ENCODE results near the gene NXT1.

DNA sequence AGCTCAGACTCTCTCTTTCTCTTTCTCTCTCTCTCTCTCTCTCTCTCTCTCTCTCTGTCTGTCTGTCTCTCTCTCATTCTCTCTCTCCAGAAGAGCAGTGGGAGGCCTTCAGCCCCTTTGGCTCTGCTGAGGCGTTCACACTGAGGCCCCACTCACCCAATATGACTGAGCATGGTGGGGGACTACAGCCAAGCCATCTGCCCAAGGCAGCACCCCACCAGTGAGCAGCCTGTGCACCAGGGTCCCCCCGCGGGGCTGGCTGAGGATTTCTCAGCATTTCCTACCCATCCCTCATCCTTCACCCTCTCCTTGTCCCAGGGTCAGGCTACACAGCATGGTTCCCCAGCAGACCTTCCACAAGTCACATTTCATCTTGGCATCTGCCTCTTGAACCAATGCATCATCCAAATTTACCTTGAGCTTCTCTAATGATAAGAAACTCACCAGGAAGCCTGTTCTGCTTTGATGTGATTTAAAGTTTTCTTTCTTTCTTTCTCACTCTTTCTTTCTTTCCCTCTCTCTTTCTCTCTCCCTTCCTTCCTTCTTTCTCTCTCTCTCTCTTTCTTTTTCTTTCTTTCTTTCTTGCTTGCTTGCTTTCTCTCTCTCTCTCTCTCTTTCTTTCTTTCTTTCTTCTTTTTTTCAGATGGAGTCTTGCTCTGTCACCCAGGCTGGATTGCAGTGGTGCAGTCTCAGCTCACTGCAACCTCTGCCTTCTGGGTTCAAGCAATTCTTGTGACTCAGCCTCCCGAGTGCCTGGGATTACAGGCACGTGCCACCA, 47.1 kb upstream of the NXT1 start:
- TF ChIP-seq, protein P1, sequence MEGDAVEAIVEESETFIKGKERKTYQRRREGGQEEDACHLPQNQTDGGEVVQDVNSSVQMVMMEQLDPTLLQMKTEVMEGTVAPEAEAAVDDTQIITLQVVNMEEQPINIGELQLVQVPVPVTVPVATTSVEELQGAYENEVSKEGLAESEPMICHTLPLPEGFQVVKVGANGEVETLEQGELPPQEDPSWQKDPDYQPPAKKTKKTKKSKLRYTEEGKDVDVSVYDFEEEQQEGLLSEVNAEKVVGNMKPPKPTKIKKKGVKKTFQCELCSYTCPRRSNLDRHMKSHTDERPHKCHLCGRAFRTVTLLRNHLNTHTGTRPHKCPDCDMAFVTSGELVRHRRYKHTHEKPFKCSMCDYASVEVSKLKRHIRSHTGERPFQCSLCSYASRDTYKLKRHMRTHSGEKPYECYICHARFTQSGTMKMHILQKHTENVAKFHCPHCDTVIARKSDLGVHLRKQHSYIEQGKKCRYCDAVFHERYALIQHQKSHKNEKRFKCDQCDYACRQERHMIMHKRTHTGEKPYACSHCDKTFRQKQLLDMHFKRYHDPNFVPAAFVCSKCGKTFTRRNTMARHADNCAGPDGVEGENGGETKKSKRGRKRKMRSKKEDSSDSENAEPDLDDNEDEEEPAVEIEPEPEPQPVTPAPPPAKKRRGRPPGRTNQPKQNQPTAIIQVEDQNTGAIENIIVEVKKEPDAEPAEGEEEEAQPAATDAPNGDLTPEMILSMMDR (IDR thresholded peaks at IDR 0.05): no peak
- no peak for TF ChIP-seq POLR2A (IDR thresholded peaks at IDR 0.05)
